GM23338 (cell line): ENCODE measurements around the gene CPNE1. TPM values are rescaled to one million over a fixed set of nuclear protein-coding genes. Genes with fewer than 3 reads are reported as not detected.

Experiments
- ATAC-seq: fragments of 200-7000 bp; cut with Tn5 transposase; 3 replicates; pipeline ENCODE4 v1.9.1; 2020
- DNase-seq: peaks from one replicate; pipeline ENCODE4 v3.0.0-alpha.2; 2015; ENCODE audit warnings: low spot score
- H2AFZ ChIP-seq: fragments of 200-600 bp; sonication (generic); 2 replicates; pipeline ENCODE4 v1.8.0; 2016; ENCODE audit warnings: antibody characterized with exemption, mild to moderate bottlenecking, moderate library complexity
- H3F3A ChIP-seq: fragments of 200-600 bp; sonication (generic); replicated peaks from 2 replicates; pipeline ENCODE4 v1.8.0; 2017; ENCODE audit warnings: antibody characterized with exemption, mixed run types, low read depth
- H3K27ac ChIP-seq: fragments of 200-600 bp; sonication (generic); 2 replicates; pipeline ENCODE4 v1.6.1; 2016; ENCODE audit warnings: low read depth
- H3K27me3 ChIP-seq: fragments of 200-600 bp; sonication (generic); 2 replicates; pipeline ENCODE4 v1.8.0; 2016; ENCODE audit warnings: mild to moderate bottlenecking, mixed run types, moderate library complexity; ENCODE audit not compliant: insufficient read depth
- H3K36me3 ChIP-seq: fragments of 200-600 bp; sonication (generic); 2 replicates; pipeline ENCODE4 v1.8.0; 2016; ENCODE audit warnings: mild to moderate bottlenecking; ENCODE audit not compliant: insufficient read depth
- H3K4me1 ChIP-seq: fragments of 200-600 bp; sonication (generic); 2 replicates; pipeline ENCODE4 v1.8.0; 2016; ENCODE audit warnings: mild to moderate bottlenecking, moderate library complexity; ENCODE audit not compliant: insufficient read depth
- H3K4me2 ChIP-seq: fragments of 200-600 bp; sonication (generic); 2 replicates; pipeline ENCODE4 v1.7.1; 2017; ENCODE audit warnings: mixed run types
- H3K4me3 ChIP-seq: fragments of 200-600 bp; sonication (generic); 2 replicates; pipeline ENCODE4 v1.6.1; 2016; ENCODE audit warnings: mixed run types
- H3K79me2 ChIP-seq: fragments of 200-600 bp; sonication (generic); replicated peaks from 2 replicates; pipeline ENCODE4 v1.8.0; 2017; ENCODE audit warnings: mild to moderate bottlenecking; ENCODE audit not compliant: insufficient read depth
- H3K9me2 ChIP-seq: fragments of 200-600 bp; sonication (generic); 2 replicates; pipeline ENCODE4 v1.8.0; 2017; ENCODE audit not compliant: insufficient read depth
- H4K20me1 ChIP-seq: fragments of 200-600 bp; sonication (generic); replicated peaks from 2 replicates; pipeline ENCODE4 v1.8.0; 2017; ENCODE audit warnings: mild to moderate bottlenecking; ENCODE audit not compliant: insufficient read depth
- H3K27ac Mint-ChIP-seq: 2 replicates; pipeline ENCODE4 v1.8.0; 2020; ENCODE audit warnings: inconsistent platforms, mild to moderate bottlenecking, moderate library complexity, mixed read lengths
- H3K27me3 Mint-ChIP-seq: 3 replicates; pipeline ENCODE4 v1.8.0; 2022; ENCODE audit warnings: low read depth, mild to moderate bottlenecking, moderate library complexity, mixed read lengths, inconsistent platforms; ENCODE audit not compliant: insufficient read depth, poor library complexity
- H3K36me3 Mint-ChIP-seq: 3 replicates; pipeline ENCODE4 v1.8.0; 2021; ENCODE audit warnings: low read depth, mild to moderate bottlenecking, inconsistent platforms, moderate library complexity, mixed read lengths
- H3K4me1 Mint-ChIP-seq: 3 replicates; pipeline ENCODE4 v1.8.0; 2020; ENCODE audit warnings: mild to moderate bottlenecking, inconsistent platforms, mixed read lengths
- H3K4me3 Mint-ChIP-seq: 3 replicates; pipeline ENCODE4 v1.8.0; 2021; ENCODE audit warnings: moderate library complexity, mild to moderate bottlenecking, inconsistent platforms, mixed read lengths
- H3K9me3 Mint-ChIP-seq: 3 replicates; pipeline ENCODE4 v1.8.0; 2020; ENCODE audit warnings: moderate library complexity, mild to moderate bottlenecking, inconsistent platforms, mixed read lengths
- CREB1 ChIP-seq: fragments of 250-450 bp; sonication (Bioruptor Pico); IDR thresholded peaks from 2 replicates; pipeline ENCODE4 v1.5.0; 2020; ENCODE audit warnings: low read depth, mild to moderate bottlenecking, moderate library complexity
- EZH2phosphoT487 ChIP-seq: fragments of 200-600 bp; sonication (generic); IDR thresholded peaks from one replicate; pipeline ENCODE4 v1.8.1; 2018; ENCODE audit warnings: antibody characterized with exemption; ENCODE audit not compliant: unreplicated experiment
- JUNB ChIP-seq: IDR thresholded peaks from one replicate; pipeline ENCODE4 v1.6.1; 2016; ENCODE audit warnings: antibody characterized with exemption; ENCODE audit not compliant: unreplicated experiment
- POLR2AphosphoS5 ChIP-seq: IDR thresholded peaks from 2 replicates; pipeline ENCODE4 v1.6.1; 2016; ENCODE audit warnings: antibody characterized with exemption, low read depth
- ZNF331 ChIP-seq: fragments of 250-450 bp; sonication (Bioruptor Pico); IDR thresholded peaks from 2 replicates; pipeline ENCODE4 v1.5.0; 2020; ENCODE audit warnings: low read depth, mild to moderate bottlenecking, moderate library complexity
- polyA plus RNA-seq: library from polyadenylated mRNA; unstranded; fragments of >200 nt; fragmentation: Nextera tagmentation; extraction: Ambion mirVana; gene quantifications from 2 replicates; pipeline ENCODE4 v1.2.1, GENCODE V29; 2016
- total RNA-seq: library from RNA; depleted of rRNA; stranded (reverse); fragments of >200 nt; shearing (Covaris generic); gene quantifications from 2 replicates; pipeline ENCODE4 v1.2.3, GENCODE V29; 2014
- TF ChIP-seq, protein P1 (sequence below), 2 experiments: fragments of 200-600 bp in 1 of 2; sonication (generic) in 1 of 2; conservative IDR thresholded peaks; 2 replicates each; pipeline versions ENCODE4 v1.5.1 to v1.6.1; 2016 to 2017; ENCODE audit warnings: antibody characterized with exemption in 2 of 2, low read depth in 2 of 2, mild to moderate bottlenecking in 2 of 2, moderate library complexity in 1 of 2
- TF ChIP-seq, protein P2 (sequence below): IDR thresholded peaks from one replicate; pipeline ENCODE4 v1.6.1; 2018; ENCODE audit warnings: antibody characterized with exemption; ENCODE audit not compliant: unreplicated experiment
- TF ChIP-seq, protein P3 (sequence below): IDR thresholded peaks from 2 replicates; pipeline ENCODE4 v1.6.1; 2016; ENCODE audit warnings: antibody characterized with exemption

Gene CPNE1
- total and polyA plus RNA-seq, 2 experiments from 2014 or later = 189 to 196 TPM

DNA sequence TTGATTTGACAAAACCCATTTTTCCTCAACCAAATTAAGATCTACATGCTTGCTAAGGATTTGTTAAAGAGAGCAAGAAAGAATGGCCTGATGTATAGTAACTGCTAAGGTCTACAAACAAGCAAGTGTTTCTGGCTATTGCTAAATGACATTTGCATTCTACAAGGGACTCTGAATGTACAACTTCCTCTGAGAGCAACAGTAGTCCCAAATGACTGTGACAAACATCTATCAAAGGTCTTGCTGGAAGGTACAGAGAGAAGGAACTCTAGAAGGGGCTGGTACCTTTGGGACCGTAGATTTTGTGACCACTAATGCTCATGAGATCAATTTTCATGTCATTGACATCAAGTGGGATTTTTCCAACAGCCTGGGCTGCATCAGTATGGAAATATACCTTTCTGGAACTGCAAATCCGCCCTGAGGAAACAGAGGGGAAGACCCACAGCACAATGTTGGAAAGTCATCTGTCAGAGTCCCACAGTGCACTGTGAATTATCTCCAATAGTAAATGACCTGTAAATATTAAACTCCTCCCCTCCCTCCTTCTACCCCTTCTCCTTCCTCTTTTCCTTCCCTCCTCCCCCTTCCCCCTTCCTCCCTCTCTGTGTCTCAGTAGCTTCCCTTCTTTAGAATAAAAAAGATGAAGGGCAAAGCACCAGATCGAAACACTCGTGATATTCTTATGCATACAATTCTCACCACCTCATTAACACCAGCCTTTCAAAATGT lies 15.9 kb upstream of the CPNE1 start:
- H3F3A ChIP-seq = 0 out of 2 replicates have a peak, but pooled peaks cover 3% of the 10 kb centered on the region
- Mint-ChIP-seq H3K9me3 (no peaks in the 10 kb centered on the region), H3K27me3 (peaks cover 2% of the 10 kb centered on the region), H3K4me3 (no peak overlapping the region), H3K4me1 (peaks cover 9% of the 10 kb centered on the region; the same call in 2 of the 3 replicates), H3K27ac (0 out of 2 replicates have a peak overlapping the region, but pooled peaks have one; percentile 23), H3K36me3 (no peaks in the 10 kb centered on the region)
- H2AFZ ChIP-seq = no peak overlapping the region
- H3K36me3 ChIP-seq = no peaks in the 10 kb centered on the region
- no peaks in the 10 kb centered on the region for H3K79me2 ChIP-seq
- no peak overlapping the region for H3K4me2 ChIP-seq
- ATAC-seq (no peak), DNase-seq (no peak)
- no peaks in the 10 kb centered on the region for H3K4me1 ChIP-seq
- H3K27ac ChIP-seq = 0 out of 2 replicates have a peak overlapping the region, but pooled peaks have one; percentile 16
- no peaks in the 10 kb centered on the region for H3K27me3 ChIP-seq
- no peaks in the 10 kb centered on the region for H3K9me2 ChIP-seq
- no peak overlapping the region for H3K4me3 ChIP-seq
- no peaks in the 10 kb centered on the region for H4K20me1 ChIP-seq
- TF ChIP-seq, protein P1, sequence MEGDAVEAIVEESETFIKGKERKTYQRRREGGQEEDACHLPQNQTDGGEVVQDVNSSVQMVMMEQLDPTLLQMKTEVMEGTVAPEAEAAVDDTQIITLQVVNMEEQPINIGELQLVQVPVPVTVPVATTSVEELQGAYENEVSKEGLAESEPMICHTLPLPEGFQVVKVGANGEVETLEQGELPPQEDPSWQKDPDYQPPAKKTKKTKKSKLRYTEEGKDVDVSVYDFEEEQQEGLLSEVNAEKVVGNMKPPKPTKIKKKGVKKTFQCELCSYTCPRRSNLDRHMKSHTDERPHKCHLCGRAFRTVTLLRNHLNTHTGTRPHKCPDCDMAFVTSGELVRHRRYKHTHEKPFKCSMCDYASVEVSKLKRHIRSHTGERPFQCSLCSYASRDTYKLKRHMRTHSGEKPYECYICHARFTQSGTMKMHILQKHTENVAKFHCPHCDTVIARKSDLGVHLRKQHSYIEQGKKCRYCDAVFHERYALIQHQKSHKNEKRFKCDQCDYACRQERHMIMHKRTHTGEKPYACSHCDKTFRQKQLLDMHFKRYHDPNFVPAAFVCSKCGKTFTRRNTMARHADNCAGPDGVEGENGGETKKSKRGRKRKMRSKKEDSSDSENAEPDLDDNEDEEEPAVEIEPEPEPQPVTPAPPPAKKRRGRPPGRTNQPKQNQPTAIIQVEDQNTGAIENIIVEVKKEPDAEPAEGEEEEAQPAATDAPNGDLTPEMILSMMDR (conservative IDR thresholded peaks at IDR 0.05; ENCODE audit: low read depth in 2 of 2) = no peak
- TF ChIP-seq CREB1 (no peak), JUNB (no peak)
- TF ChIP-seq, protein P2, sequence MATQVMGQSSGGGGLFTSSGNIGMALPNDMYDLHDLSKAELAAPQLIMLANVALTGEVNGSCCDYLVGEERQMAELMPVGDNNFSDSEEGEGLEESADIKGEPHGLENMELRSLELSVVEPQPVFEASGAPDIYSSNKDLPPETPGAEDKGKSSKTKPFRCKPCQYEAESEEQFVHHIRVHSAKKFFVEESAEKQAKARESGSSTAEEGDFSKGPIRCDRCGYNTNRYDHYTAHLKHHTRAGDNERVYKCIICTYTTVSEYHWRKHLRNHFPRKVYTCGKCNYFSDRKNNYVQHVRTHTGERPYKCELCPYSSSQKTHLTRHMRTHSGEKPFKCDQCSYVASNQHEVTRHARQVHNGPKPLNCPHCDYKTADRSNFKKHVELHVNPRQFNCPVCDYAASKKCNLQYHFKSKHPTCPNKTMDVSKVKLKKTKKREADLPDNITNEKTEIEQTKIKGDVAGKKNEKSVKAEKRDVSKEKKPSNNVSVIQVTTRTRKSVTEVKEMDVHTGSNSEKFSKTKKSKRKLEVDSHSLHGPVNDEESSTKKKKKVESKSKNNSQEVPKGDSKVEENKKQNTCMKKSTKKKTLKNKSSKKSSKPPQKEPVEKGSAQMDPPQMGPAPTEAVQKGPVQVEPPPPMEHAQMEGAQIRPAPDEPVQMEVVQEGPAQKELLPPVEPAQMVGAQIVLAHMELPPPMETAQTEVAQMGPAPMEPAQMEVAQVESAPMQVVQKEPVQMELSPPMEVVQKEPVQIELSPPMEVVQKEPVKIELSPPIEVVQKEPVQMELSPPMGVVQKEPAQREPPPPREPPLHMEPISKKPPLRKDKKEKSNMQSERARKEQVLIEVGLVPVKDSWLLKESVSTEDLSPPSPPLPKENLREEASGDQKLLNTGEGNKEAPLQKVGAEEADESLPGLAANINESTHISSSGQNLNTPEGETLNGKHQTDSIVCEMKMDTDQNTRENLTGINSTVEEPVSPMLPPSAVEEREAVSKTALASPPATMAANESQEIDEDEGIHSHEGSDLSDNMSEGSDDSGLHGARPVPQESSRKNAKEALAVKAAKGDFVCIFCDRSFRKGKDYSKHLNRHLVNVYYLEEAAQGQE = no peak

DNA sequence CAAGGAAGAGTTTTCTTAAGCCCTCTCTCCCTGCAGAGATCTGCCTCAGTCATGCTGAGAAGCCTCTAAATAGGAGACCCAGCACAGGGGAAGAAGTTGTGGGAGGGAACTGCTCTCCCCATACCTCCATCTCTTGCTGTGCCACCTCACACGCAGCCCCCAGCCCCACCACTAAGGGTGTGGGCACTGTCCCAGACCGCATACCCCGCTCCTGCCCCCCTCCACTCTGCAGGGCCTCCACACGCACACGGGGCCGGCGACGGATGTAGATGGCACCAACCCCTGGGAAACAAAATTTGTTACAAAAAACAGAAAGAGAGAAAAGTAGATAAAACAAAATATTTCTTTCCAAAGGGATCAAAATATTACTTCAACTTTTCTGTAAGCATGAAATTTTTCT lies 10.2 kb upstream of the CPNE1 start:
- no peak overlapping the region for H3K27ac ChIP-seq
- H3K36me3 ChIP-seq = peaks cover 9% of the 10 kb centered on the region; the same call in 1 of the 2 replicates
- no peaks in the 10 kb centered on the region for H3F3A ChIP-seq
- no peak overlapping the region for H3K4me3 ChIP-seq
- no peak overlapping the region for H2AFZ ChIP-seq
- H3K9me2 ChIP-seq = no peaks in the 10 kb centered on the region
- no peak overlapping the region for H3K4me2 ChIP-seq
- Mint-ChIP-seq H3K4me3 (no peak overlapping the region), H3K27ac (no peak overlapping the region), H3K27me3 (peaks cover 2% of the 10 kb centered on the region), H3K4me1 (no peaks in the 10 kb centered on the region), H3K9me3 (no peaks in the 10 kb centered on the region), H3K36me3 (peaks cover 14% of the 10 kb centered on the region)
- no peaks in the 10 kb centered on the region for H4K20me1 ChIP-seq
- H3K4me1 ChIP-seq = no peaks in the 10 kb centered on the region
- H3K27me3 ChIP-seq = no peaks in the 10 kb centered on the region
- DNase-seq (no peak), ATAC-seq (no peak)
- H3K79me2 ChIP-seq = no peaks in the 10 kb centered on the region
- TF ChIP-seq ZNF331 (CRISPR knock-in tag) = no peak
- TF ChIP-seq JUNB = no peak
- TF ChIP-seq CREB1 = no peak
- TF ChIP-seq, protein P1 (conservative IDR thresholded peaks at IDR 0.05; ENCODE audit: low read depth in 2 of 2) = no peak
- no peak for TF ChIP-seq POLR2AphosphoS5
- no peak for TF ChIP-seq EZH2phosphoT487
- TF ChIP-seq, protein P2 = no peak
- TF ChIP-seq, protein P3, sequence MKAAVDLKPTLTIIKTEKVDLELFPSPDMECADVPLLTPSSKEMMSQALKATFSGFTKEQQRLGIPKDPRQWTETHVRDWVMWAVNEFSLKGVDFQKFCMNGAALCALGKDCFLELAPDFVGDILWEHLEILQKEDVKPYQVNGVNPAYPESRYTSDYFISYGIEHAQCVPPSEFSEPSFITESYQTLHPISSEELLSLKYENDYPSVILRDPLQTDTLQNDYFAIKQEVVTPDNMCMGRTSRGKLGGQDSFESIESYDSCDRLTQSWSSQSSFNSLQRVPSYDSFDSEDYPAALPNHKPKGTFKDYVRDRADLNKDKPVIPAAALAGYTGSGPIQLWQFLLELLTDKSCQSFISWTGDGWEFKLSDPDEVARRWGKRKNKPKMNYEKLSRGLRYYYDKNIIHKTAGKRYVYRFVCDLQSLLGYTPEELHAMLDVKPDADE = no peak
